Breast epithelium (tissue), 3 donors: ENCODE measurements around the gene GAK.

ENCODE experiments used
- POLR2A ChIP-seq: fragments of 450-650 bp; IDR thresholded peaks from one replicate; pipeline ENCODE4 v1.6.1; 2016; ENCODE audit warnings: antibody characterized with exemption, mild to moderate bottlenecking, moderate library complexity
- TF ChIP-seq, protein P1 (sequence below), 3 donors: fragments of 450-650 bp; IDR thresholded peaks; one replicate each; pipeline ENCODE4 v1.5.1; 2016 to 2017; ENCODE audit warnings: antibody characterized with exemption in 3 of 3, mild to moderate bottlenecking in 3 of 3, moderate library complexity in 3 of 3

DNA sequence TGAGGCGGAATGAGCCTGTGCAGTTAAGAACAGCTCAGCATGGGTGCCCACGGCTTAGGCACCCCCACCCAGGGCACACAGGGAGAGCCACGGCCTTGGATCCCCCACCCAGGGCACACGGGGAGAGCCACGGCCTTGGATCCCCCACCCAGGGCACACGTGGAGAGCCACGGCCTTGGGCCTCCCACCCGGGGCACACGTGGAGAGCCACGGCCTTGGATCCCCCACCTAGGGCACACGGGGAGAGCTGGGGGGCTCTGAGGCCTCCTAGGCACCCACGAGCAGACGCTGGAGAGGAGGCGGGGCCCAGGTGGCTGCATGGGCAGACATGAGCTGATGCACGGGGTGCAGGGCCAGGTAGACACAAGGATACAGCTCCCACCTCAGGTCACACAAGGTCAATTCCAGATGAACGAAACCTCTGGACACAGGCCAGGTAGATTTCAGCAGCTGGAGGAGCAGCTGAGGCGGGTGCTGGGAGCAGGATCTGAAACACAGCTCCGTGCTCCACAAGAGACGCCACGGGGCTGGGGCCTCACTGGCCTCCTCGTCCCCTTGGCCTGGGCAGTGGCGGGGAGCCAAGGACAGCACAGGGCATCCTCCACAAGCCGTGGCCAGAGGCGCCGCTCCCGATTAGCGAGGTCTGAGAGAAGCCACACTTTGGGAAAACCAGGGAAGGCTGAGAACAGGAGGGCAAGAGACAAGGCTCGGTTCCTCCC is 30.8 kb downstream of the GAK start:
- TF ChIP-seq, protein P1, sequence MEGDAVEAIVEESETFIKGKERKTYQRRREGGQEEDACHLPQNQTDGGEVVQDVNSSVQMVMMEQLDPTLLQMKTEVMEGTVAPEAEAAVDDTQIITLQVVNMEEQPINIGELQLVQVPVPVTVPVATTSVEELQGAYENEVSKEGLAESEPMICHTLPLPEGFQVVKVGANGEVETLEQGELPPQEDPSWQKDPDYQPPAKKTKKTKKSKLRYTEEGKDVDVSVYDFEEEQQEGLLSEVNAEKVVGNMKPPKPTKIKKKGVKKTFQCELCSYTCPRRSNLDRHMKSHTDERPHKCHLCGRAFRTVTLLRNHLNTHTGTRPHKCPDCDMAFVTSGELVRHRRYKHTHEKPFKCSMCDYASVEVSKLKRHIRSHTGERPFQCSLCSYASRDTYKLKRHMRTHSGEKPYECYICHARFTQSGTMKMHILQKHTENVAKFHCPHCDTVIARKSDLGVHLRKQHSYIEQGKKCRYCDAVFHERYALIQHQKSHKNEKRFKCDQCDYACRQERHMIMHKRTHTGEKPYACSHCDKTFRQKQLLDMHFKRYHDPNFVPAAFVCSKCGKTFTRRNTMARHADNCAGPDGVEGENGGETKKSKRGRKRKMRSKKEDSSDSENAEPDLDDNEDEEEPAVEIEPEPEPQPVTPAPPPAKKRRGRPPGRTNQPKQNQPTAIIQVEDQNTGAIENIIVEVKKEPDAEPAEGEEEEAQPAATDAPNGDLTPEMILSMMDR (IDR thresholded peaks at IDR 0.05), result no peak
- no peak for TF ChIP-seq POLR2A
